ENCODE measurements around the gene TEX54. TPM values are rescaled to one million over a fixed set of nuclear protein-coding genes. Genes with fewer than 3 reads are reported as not detected.
A peak's percentile ranks its signal among the peaks of the same experiment; 100 is the strongest.
"Not testable (repeated sequence)": the region's sequence is repeated elsewhere in the genome, so short reads cannot be mapped to it uniquely, and the experiment has no call there.

The TEX54 gene
- total RNA-seq, 1 experiment from 2014 or later: not detected

GRCh38 chr11:62847767-62848314 lies 15.2 kb upstream of the TEX54 start:
- Histone ChIP-seq H3K4me3 (no peak overlapping the region), H3K9me3 (replicated peaks) (no peaks in the 10 kb centered on the region), H3K27me3 (no peaks in the 10 kb centered on the region), H3K4me1 (peaks cover 4% of the 10 kb centered on the region; the same call in 1 of the 2 replicates), H3K27ac (no peak overlapping the region), H3K36me3 (peaks cover 17% of the 10 kb centered on the region)
- no peak for DNase-seq

GRCh38 chr11:62846177-62846576 lies 13.5 kb upstream of the TEX54 start:
- Histone ChIP-seq H3K27me3 (peaks cover 3% of the 10 kb centered on the region; the same call in 1 of the 2 replicates), H3K4me1 (no peaks in the 10 kb centered on the region), H3K4me3 (no peak overlapping the region), H3K27ac (no peak overlapping the region), H3K9me3 (replicated peaks) (no peaks in the 10 kb centered on the region), H3K36me3 (0 out of 2 replicates have a peak, but pooled peaks cover 2% of the 10 kb centered on the region)
- DNase-seq: no peak

GRCh38 chr11:62844154-62844553 lies 11.5 kb upstream of the TEX54 start:
- Histone ChIP-seq H3K27me3 (peaks cover 4% of the 10 kb centered on the region; the same call in 1 of the 2 replicates), H3K9me3 (replicated peaks) (no peaks in the 10 kb centered on the region), H3K4me3 (no peak overlapping the region), H3K36me3 (no peaks in the 10 kb centered on the region), H3K4me1 (no peaks in the 10 kb centered on the region), H3K27ac (no peak overlapping the region)
- DNase-seq: no peak

DNA sequence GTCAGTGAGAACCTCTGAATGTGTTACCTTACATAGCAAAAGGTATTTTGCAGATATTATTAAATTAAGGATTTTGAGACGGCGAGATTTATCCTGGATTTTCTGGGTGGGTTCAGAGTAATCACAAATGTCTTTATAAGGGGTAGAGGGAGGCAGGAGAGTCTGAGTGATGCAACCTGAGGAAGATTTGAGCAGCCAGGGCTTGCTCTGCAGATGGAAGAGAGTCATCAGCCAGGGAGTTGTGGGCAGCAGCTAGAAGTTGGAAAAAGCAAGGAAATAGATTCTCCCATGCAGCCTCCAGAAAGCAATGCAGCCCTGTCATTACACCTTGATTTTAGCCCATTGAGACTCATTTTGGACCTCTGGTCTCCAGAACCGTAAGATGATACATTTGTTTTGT lies 10.8 kb upstream of the TEX54 start:
- no peaks in the 10 kb centered on the region for H3K36me3 ChIP-seq
- no peaks in the 10 kb centered on the region for H3K4me1 ChIP-seq
- no peak for DNase-seq
- H3K4me3 ChIP-seq: no peak overlapping the region
- H3K9me3 ChIP-seq (replicated peaks): no peaks in the 10 kb centered on the region
- peaks cover 4% of the 10 kb centered on the region; the same call in 1 of the 2 replicates for H3K27me3 ChIP-seq
- no peak overlapping the region for H3K27ac ChIP-seq

GRCh38 chr11:62842891-62843290 lies 10.2 kb upstream of the TEX54 start:
- peak overlapping the region; percentile 99 for H3K27ac ChIP-seq
- H3K4me3 ChIP-seq: peak overlapping the region; percentile 58
- H3K36me3 ChIP-seq; DNase-seq; H3K9me3 ChIP-seq (replicated peaks); H3K27me3 ChIP-seq; H3K4me1 ChIP-seq: not testable (repeated sequence)

DNA sequence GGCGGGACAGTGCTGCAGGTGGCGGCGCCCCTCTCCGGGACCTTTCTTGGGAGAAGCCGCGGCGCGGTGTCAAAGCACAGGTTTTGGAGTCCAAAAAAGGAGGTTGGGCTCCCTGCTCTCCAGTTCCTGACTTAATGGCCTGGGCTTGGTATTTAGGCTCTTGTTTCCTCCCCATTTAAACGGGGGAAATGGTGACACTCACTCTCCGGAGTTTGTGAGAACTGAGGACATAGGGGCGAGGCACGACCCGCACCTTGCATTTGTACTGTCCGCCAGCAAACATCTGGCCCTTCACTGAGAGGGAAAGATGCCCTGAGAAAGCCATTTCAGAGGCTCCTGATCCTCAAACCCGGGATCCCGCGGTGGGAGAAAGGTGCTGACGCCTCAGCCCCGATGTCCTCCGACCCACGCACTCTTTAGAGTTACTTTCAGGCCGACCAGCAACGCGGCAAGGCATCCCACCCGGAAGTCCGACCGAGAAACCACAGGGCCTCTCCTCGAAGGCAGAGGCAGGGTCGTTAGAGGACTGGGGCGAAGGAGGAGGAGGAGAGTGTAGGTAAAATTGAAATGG lies 9.6 kb upstream of the TEX54 start:
- Histone ChIP-seq H3K4me1 (no peaks in the 10 kb centered on the region), H3K27ac (peak overlapping the region; percentile 99), H3K27me3 (peaks cover 4% of the 10 kb centered on the region; the same call in 1 of the 2 replicates), H3K36me3 (no peaks in the 10 kb centered on the region), H3K9me3 (replicated peaks) (no peaks in the 10 kb centered on the region), H3K4me3 (peak overlapping the region; percentile 58)
- DNase-seq: peak; percentile 72 to 78

DNA sequence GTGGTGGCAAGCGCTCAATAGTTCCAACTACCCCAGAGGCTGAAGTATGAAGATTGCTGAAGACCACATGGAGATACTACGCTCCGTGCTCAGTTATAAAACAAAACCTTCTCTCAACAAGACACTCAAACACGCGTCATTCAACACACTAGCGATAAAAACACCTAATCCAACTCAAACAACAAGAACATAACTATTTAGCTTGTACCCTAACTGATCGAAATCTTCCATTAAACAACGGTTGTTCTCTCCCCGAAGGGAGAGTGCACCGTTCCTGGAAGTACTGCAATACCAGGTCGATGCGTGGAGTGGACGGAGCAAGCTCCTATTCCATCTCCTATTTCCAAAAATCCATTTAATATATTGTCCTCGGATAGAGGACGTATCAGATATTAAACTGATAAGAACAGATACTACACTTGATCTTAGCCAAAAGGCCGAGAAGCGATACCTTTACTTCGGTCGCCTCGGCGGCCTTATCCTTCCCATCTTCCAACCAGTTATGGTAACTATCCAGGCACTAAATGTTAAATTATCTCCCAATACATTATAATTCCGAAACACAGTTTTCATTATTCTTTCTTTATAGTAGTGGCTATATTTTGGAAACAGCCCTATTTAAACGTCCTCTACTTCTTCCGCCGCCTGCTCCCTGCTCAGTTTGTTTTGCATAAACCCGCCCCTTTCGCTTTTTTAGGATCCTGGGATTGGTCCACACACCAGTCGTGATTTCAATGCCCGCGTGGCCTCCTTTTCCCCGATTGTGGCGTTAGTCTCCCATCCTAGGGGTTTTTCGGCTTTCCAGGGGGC lies 8.9 kb upstream of the TEX54 start:
- Histone ChIP-seq H3K4me3 (peak overlapping the region; percentile 58), H3K4me1 (no peaks in the 10 kb centered on the region), H3K36me3 (no peaks in the 10 kb centered on the region), H3K27ac (peak overlapping the region; percentile 99), H3K9me3 (replicated peaks) (no peaks in the 10 kb centered on the region), H3K27me3 (peaks cover 4% of the 10 kb centered on the region; the same call in 1 of the 2 replicates)
- peak; percentile 95 to 97 for DNase-seq

GRCh38 chr11:62840721-62841360 lies 8.2 kb upstream of the TEX54 start:
- not testable (repeated sequence) for H3K9me3 ChIP-seq (replicated peaks); H3K27me3 ChIP-seq; H3K4me1 ChIP-seq; H3K36me3 ChIP-seq
- H3K4me3 ChIP-seq: peak overlapping the region; percentile 92
- DNase-seq: peak; percentile 85 to 89
- H3K27ac ChIP-seq: peak overlapping the region; percentile 99

GRCh38 chr11:62839050-62839945 lies 6.7 kb upstream of the TEX54 start, which contains the start of gene WDR74:
Gene WDR74 (minus strand): TSS chr11:62839590. CDS start chr11:62839570, 20 bp downstream.
- H3K27ac ChIP-seq: peak within 1 kb of the TSS; percentile 99
- DNase-seq: peak; percentile 84 to 90
- peaks cover 10% of the 10 kb centered on the region; the same call in 1 of the 2 replicates for H3K36me3 ChIP-seq
- H3K27me3 ChIP-seq: peaks cover 4% of the 10 kb centered on the region; the same call in 1 of the 2 replicates
- no peaks in the 10 kb centered on the region for H3K9me3 ChIP-seq (replicated peaks)
- no peaks in the 10 kb centered on the region for H3K4me1 ChIP-seq
- peak within 1 kb of the TSS; percentile 92 for H3K4me3 ChIP-seq

DNA sequence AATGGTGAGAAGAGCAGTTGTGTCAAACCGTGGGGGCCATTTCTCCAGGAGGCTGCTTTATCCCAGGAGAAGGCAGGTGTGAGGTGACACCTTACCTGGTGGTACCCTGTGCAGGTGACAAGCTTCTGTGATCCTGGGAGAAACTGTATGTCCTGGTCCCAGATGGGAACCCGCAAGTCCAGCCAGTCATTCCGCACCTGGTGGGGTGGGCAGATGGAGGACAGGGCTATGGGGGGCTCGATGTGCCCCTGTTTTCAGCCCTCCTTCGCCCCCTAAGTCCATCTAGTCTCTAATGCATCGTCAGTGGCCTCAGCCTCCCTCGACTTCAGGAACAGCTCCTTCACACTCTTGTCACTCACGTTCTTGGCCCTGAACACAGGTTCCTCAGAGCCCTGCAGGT lies 2.7 kb upstream of the TEX54 start:
- Histone ChIP-seq H3K4me1 (no peaks in the 10 kb centered on the region), H3K27me3 (no peaks in the 10 kb centered on the region), H3K27ac (no peak overlapping the region), H3K36me3 (peaks cover 17% of the 10 kb centered on the region), H3K4me3 (no peak overlapping the region), H3K9me3 (replicated peaks) (no peaks in the 10 kb centered on the region)
- no peak for DNase-seq

GRCh38 chr11:62831520-62832335 lies 913 bp downstream of the TEX54 start, which contains the start of gene STX5:
Gene STX5 (minus strand): TSS chr11:62832051. CDS start chr11:62831243, 808 bp downstream.
- Histone ChIP-seq H3K27me3 (no peaks in the 10 kb centered on the region), H3K4me3 (peak within 1 kb of the TSS; percentile 86), H3K27ac (peak within 1 kb of the TSS; percentile 75), H3K36me3 (peaks cover 21% of the 10 kb centered on the region), H3K9me3 (replicated peaks) (no peaks in the 10 kb centered on the region), H3K4me1 (no peaks in the 10 kb centered on the region)
- DNase-seq: peak; percentile 98

- no peaks in the 10 kb centered on the region for H3K27me3 ChIP-seq
- H3K4me3 ChIP-seq: peak overlapping the region; percentile 86
- H3K4me1 ChIP-seq: no peaks in the 10 kb centered on the region
- peak overlapping the region; percentile 75 for H3K27ac ChIP-seq
- DNase-seq: peak in 1 of 2 experiments; percentile 73
- no peaks in the 10 kb centered on the region for H3K9me3 ChIP-seq (replicated peaks)
- peaks cover 21% of the 10 kb centered on the region for H3K36me3 ChIP-seq
These were observed 1.6 kb downstream of the TEX54 start for GRCh38 chr11:62830904-62831519.

GRCh38 chr11:62828130-62828529 lies 4.5 kb downstream of the TEX54 start:
- H3K27me3 ChIP-seq: not testable (repeated sequence)

More at GRCh38 chr11:62828130-62828529, 4.5 kb downstream of the TEX54 start:
- not testable (repeated sequence) for H3K4me1 ChIP-seq; H3K9me3 ChIP-seq (replicated peaks); H3K4me3 ChIP-seq; DNase-seq; H3K27ac ChIP-seq
- H3K36me3 ChIP-seq: peaks cover 25% of the 10 kb centered on the region
